BLaER1 (cell line): ENCODE measurements around the gene XIRP2.

Source experiments
- H3K27ac ChIP-seq: shearing (Covaris generic); formaldehyde crosslinking; 2 replicates; pipeline ENCODE4 v1.8.1; 2022
- H3K27me3 ChIP-seq: shearing (Covaris generic); formaldehyde crosslinking; 2 replicates; pipeline ENCODE4 v1.8.1; 2022
- H3K36me3 ChIP-seq: shearing (Covaris generic); formaldehyde crosslinking; 2 replicates; pipeline ENCODE4 v1.8.1; 2022
- H3K4me1 ChIP-seq: shearing (Covaris generic); formaldehyde crosslinking; 2 replicates; pipeline ENCODE4 v1.8.1; 2022
- H3K4me2 ChIP-seq: shearing (Covaris generic); formaldehyde crosslinking; 2 replicates; pipeline ENCODE4 v1.8.1; 2022
- H3K4me3 ChIP-seq: shearing (Covaris generic); formaldehyde crosslinking; 2 replicates; pipeline ENCODE4 v1.8.1; 2022
- H3K9ac ChIP-seq: shearing (Covaris generic); formaldehyde crosslinking; 2 replicates; pipeline ENCODE4 v1.8.1; 2022
- H3K9me3 ChIP-seq: shearing (Covaris generic); formaldehyde crosslinking; 2 replicates; pipeline ENCODE4 v1.8.1; 2022
- H4K20me1 ChIP-seq: shearing (Covaris generic); formaldehyde crosslinking; 2 replicates; pipeline ENCODE4 v1.8.1; 2022
- Cebpa-rat ChIP-seq: shearing (Covaris generic); IDR thresholded peaks from 2 replicates; pipeline ENCODE4 v1.8.1; 2022

XIRP2 gene

GRCh38 chr2:167297292-167297691, 409.0 kb downstream of the XIRP2 start:
- H3K9ac ChIP-seq, result no peak overlapping the region
- no peaks in the 10 kb centered on the region for H3K9me3 ChIP-seq
- no peak for TF ChIP-seq Cebpa-rat
- H3K4me1 ChIP-seq, result peaks cover 19% of the 10 kb centered on the region
- H3K4me3 ChIP-seq, result no peak overlapping the region
- peaks cover 9% of the 10 kb centered on the region for H4K20me1 ChIP-seq
- no peak overlapping the region for H3K4me2 ChIP-seq
- H3K27ac ChIP-seq, result no peak overlapping the region
- H3K27me3 ChIP-seq, result peaks cover 18% of the 10 kb centered on the region
- no peaks in the 10 kb centered on the region for H3K36me3 ChIP-seq

DNA sequence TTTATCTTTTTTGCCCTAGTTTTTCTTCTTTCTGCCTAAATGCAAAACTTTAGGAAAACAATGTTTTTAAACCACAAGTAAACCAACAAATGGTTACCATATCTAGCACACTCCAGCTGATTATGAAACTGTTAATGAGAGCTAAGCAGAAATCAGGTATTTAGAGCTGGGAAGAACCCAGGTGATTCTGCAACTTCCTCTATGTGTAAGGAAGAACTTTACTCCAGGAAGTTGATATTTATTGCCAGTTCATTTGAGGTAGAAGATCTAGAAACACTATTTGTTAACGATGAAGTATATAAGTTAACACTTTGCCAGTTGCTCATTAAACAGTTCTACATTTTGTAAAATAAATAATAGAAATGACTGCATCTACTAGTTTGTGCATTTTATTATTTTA, 409.7 kb downstream of the XIRP2 start:
- H3K36me3 ChIP-seq, result no peaks in the 10 kb centered on the region
- no peak for TF ChIP-seq Cebpa-rat
- H3K9me3 ChIP-seq, result no peaks in the 10 kb centered on the region
- no peak overlapping the region for H3K4me2 ChIP-seq
- H3K4me1 ChIP-seq, result peaks cover 19% of the 10 kb centered on the region
- H3K27ac ChIP-seq, result no peak overlapping the region
- no peak overlapping the region for H3K4me3 ChIP-seq
- no peak overlapping the region for H3K9ac ChIP-seq
- peaks cover 17% of the 10 kb centered on the region for H3K27me3 ChIP-seq
- peaks cover 9% of the 10 kb centered on the region for H4K20me1 ChIP-seq
